ENCODE data around the gene PLD3.

The PLD3 gene, protein sequence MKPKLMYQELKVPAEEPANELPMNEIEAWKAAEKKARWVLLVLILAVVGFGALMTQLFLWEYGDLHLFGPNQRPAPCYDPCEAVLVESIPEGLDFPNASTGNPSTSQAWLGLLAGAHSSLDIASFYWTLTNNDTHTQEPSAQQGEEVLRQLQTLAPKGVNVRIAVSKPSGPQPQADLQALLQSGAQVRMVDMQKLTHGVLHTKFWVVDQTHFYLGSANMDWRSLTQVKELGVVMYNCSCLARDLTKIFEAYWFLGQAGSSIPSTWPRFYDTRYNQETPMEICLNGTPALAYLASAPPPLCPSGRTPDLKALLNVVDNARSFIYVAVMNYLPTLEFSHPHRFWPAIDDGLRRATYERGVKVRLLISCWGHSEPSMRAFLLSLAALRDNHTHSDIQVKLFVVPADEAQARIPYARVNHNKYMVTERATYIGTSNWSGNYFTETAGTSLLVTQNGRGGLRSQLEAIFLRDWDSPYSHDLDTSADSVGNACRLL

DNA sequence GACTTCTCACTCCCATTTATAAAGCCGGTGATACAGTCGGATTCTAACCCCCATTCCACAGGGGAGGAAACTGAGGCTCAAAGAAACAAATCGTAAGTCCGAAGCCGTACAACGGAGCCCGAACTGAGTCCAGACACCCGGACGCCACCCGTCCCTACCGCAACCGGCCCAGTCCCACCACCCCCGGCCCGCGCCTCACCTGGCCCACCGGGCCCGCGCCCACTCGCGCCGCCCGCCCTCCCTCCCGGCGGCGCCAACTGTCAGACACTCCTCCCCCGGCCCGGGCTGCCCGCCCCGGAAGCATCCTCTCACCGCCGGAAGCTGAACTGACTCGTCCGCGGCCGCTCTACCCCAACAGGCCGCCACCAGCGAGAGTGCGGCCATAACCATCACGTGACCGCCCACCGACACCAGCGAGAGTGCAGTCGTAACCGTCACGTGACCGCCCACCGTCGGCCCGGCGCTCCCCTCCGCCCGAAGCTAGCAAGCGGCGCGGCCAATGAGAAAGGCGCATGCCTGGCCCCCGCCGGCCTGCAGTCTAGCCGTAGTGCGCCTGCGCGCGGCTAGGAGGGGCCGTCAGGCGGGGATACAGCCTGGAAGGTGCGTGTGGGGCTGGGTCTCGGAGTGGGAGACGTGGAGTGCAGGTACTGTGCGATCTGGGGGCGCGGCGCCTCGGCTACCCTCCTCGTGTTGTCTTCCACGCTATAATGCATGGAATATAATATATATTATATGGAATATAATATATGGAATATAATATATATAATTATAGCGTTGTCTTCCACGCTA lies at the start of gene PLD3, which contains the start of gene C19orf47:
Gene PLD3 (plus strand): TSS at position 571 of the 789 bp plus-strand sequence. CDS start 17,789 bp downstream, outside the sequence.
Gene C19orf47 (minus strand): TSS at position 273 of the 789 bp plus-strand sequence. CDS start 6,540 bp downstream, outside the sequence.
- DNase-seq: peak; percentile 100

DNA sequence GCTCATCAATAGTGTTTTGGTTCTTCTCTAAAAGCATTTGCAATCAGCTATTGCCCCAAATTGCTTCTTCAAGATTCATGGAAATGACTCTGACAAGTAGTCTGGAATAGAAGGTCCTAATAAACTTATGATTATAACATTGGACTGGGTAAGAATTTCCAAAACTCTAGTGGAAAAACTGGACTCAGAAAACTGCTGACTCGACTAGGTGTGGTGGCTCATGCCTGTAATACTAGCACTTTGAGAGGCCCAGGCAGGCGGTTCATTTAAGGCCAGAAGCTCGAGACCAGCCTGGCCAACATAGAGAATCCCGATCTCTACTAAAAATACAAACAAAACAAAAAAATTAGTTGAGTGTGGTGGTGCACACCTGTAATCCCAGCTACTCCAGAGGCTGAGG lies 47.8 kb upstream of the PLD3 start:
- no peak for DNase-seq

DNA sequence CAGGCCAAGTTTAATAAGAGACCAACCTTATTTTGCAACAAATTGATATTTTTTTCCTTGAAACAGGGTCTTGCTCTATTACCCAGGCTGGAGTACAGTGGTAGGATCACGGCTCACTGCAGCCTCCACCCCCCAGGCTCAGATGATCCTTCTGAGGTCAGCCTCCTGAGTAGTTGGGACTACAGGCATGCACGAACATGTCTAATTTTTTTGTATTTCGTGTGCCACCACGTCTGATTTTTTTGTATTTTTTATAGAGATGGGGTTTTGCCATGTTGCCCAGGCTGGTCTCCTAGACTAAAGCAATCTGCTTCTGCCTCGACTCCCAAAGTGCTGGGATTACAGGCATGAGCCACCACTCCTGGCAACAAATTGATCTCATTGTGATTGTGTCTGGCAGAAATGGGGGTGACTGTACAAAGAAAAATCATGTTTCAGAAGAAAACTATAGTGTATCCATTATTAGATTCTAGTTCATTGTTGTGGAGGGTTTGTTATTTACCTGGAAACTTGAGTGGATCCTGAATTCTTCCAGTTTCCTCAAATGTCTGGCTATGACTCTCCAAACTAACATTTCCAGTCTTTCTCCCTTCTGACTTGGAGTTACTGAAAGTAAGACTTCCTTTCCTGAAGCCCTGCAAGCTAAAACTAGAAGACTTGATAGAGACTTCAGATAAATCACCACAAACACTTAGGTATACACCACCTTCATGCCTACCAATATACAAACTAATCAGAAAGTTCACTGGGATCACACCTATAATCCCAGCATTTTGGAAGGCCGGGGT lies 46.1 kb upstream of the PLD3 start:
- DNase-seq: no peak

DNA sequence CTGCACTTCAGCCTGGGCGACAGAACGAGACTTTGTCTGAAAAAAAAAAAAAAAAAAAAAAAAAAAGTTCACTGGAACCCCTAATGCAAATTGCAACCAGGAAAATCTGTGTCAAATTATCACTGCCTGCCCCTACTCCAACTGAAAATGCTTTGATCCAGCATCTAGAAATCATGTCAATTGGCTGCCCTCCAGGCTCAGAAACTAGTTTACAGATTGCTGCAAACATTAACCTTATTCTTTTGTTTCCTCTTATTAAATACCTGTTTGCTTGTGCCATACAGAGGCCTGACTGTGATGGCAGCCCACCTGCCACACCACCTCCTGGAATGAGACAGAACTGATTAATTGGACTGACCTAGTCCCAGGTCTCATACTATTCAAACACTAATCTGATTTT lies 44.7 kb upstream of the PLD3 start:
- no peak for DNase-seq

DNA sequence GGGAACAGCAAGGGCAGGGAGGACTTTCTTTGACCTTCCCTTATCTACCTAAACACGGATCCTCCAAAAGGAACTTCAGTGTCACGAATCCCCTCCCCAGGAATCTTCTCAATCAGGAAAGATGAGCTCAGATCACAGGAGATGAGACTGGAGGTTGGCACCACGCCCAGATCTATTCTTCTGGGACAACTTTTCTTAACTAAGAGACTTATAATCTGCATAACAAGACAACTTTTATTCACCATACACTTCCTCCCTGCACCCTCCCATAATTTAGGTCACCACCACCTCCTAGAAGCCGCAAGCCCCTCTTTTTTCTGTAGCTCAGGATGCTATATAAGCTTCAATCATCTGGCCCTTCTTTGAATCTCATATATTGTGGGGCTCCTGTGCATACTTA lies 44.2 kb upstream of the PLD3 start:
- DNase-seq: no peak

DNA sequence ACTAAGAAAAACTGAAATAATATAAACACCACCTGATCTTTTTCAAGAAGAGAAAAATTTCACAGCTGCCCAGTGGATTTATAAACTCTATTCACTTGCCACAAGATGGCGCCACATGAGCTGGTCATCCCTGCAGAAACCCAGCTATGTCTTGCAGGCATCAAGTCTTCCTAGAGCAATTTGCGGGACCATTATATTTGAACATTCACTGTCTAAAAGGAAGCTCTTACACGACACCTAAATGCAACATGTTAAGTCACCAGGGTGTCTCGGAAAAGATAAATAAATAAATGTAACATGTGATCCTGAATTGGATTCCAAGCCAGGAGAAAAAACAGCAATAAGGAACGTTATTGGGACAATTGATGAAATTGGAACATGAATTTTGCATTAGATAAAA lies 43.1 kb upstream of the PLD3 start:
- peak; percentile 94 for DNase-seq

DNA sequence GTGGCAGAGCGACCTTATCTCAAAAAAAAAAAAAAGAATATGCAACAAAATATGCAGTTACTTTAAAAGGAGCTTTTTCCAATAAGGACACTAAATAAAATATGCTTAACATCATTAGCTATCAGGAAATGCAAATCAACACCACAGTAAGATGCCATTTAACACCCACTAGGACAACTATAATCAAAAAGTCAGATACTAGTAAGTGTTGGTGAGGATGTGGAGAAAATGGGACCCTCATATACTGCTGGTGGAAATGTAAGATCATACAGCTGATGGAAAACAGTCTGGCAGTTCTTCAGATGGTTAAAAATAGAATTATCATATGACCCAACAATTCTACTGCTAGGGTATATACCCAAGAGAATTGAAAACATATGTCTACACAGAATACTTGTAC lies 38.8 kb upstream of the PLD3 start:
- DNase-seq: no peak

DNA sequence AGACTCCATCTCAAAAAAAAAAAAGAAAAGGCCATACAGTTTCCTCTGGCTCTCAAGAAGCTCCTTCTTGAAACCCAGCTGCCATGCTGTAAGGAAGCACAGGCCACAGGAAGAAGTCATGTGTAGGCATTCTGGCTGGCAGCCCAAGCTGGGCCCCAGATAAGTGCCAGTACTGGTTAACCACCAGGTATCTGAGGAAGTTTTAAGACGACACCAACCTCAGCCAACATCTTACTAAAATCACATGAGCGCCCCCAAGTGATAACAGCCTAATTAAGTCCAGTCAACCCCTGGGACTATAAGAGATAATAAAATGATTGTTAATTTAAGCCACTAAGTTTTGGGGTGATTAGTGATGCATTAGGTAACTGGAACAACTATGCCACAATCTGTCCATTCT lies 36.0 kb upstream of the PLD3 start:
- DNase-seq: no peak

DNA sequence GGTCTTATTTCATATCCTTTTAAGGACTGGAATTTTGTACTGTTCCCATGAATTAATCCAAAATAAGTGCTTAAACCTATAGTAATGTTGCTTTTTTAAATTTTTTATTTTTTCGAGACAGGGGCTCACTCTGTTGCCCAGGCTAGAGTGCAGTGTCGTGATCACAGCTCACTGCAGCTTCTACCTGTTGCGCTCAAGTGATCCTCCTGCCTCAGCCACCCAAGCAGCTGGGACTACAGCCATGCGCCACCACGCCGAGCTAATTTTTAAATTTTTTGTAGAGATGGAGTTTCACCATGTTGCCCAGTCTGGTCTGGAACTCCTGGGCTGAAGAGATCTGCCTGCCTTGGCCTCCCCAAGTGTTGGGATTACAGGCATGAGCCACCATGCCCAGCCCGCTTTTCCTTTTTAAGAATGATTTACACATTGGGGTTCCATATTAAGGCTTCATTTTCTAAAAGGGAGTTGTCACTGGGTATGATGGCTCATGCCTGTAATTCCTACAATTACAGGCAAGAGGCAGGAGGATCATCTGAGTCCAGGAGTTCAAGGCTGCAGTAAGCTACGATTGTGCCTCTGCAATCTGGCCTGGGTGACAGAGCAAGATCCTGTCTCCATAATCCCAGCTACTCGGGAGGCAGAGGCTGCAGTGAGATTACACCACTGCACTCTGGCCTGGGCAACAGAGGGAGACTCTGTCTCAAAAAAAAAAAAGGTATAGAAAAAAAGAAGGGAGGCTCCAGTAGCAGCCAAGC lies 35.1 kb upstream of the PLD3 start:
- DNase-seq: no peak

DNA sequence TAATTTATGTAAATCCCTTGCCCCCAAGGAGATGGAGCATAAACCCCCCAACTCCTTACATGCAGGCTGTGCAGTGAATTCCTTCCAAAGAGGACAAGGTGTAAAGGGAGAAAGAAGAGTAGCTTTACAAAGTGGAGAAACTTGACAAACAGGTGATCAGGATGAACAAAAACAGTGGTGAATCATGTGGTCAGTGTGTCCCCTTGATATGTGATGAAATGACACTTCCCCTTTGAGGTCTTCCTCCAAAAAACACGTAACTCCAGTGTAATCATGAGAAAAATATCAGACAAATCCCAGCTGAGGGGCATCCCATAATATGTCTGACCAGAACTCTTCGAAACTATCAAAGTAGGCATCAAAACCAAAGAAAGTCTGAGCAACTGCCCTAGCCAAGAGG lies 33.8 kb upstream of the PLD3 start:
- no peak for DNase-seq

DNA sequence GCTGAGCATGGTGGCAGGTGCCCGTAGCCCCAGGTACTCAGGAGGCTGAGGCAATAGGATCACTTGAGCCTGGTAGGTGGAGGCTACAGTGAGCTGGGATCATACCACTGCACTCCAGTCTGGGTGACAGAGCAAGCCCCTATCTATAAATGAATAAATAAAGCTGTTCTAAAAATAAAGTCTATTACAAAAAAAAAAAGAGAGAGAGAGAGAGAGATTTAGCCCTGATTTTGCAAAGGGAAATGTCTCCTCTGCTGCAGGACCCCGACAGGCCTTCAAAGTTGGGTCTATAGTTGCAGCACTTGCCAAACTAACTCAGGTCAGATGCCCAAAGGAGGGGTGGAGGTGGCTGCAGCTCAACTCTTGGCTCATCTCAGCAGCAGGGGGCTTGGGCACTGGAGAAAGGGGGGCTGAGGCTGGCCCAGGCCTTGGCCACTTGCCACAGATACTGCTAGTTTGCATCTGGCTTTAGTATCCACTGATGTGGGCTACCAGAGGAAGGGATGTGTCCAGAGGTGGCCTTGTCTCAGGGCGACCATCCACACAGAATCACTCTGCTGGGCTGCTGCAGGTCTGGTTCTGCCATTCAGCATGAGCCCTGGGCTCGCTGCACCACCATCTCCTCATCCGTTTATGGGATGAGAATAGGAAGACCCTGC lies 32.6 kb upstream of the PLD3 start:
- no peak for DNase-seq

DNA sequence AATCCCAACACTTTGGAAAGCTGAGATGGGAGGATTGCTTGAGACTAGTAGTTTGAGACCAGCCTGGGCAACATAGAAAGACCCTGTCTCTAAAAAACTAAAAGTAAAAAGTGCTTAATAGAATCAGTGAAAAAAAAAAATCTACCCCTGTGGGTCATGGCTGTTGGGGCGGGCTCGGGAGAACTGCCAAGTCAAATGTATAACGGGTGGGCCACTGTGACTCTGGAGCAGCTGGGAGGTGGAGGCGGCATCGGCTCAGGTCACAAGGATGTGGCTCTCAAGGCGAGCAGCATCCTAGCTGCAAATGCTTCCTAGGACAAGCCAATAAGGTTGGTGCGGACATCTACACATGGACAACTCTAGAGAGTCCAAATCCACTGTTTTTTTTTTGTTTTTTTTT lies 31.2 kb upstream of the PLD3 start:
- DNase-seq: no peak

DNA sequence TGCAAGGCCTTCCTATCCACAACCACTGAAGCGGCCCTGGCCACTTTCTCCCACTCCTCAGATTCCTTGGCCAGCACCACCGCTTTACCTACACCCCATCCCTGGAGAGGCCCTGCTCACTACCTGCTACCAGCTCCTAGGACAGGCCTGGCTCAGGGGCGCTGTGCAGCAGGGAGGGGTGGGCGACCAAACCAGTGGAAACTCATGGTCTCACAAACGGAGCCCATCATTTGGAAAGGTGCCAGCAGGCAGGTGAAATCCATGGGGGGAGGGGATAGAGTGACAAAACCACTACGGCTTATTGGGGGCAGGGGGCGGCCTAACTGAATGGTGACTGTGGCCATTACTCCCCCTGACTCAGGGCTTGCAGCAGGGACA lies 27.9 kb upstream of the PLD3 start:
- DNase-seq: no peak

DNA sequence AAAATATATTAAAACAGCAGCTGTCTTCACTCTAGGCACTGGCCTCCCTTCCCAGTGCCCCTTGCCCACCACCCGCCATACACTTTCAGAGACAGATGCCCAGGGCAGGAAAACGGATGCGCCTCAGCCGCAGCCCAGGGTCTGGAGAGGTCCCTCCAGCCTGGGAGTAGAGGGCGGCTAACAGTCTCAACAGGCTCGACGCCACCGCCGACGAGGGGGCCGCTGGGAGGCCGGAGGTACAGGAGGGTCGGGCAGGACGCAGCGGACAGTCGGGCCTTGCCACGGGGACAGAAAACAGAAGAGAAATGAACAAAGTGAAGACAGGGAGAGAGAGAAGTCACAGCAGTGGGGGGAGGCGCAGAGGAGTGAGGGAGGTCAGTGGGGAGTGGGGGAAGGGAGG lies 27.4 kb upstream of the PLD3 start:
- no peak for DNase-seq

DNA sequence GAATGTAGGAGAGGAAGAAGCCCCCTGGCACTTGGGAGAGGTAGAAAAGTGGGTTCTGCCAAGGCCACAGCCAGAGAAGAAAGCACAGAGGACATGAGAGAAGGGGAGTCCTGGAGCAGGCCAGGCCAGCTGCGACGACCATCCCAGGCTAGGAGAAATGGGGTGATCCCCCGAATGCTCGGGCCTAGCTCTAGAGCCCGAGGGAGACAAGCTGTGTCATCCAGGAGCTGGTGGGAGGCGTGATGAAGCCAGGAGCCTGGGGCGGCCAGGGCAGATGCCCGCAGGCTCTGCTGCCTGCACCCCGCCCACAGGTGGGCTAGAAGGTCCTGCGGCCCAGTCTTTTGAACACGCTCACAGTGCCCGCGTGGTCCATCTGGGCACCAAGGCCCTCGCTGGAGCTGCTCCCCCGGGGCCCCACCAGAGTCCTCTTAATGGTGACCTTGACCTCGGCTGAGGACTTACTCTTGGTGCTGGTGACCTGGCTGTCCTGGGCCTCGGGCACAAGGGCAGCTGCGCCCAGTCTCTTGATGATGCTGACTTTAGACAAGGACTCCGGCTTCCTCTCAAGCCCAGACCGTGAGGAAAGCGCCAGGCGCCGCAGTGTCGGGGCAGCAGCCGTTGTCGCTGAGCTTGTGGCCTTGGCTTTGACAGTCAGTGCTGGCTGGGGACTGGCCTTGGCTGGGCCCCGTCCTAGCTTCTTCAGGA lies 26.8 kb upstream of the PLD3 start:
- no peak for DNase-seq

DNA sequence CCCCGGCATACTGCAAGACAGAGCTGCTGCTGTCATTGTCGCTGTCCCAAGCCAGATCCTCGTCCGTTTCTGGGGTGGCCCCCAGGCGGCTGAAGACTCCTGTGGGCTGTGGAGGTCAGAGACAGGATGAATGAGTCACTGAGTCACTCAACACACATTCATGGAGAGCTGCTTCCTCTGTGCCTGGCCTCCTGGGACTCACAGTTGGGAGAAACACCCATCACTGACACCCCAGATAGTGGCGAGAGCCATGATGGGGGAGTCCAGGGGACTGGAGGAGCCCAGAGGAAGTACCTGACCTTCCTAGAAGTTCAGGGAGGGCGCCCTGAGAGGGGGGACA lies 26.3 kb upstream of the PLD3 start:
- no peak for DNase-seq

DNA sequence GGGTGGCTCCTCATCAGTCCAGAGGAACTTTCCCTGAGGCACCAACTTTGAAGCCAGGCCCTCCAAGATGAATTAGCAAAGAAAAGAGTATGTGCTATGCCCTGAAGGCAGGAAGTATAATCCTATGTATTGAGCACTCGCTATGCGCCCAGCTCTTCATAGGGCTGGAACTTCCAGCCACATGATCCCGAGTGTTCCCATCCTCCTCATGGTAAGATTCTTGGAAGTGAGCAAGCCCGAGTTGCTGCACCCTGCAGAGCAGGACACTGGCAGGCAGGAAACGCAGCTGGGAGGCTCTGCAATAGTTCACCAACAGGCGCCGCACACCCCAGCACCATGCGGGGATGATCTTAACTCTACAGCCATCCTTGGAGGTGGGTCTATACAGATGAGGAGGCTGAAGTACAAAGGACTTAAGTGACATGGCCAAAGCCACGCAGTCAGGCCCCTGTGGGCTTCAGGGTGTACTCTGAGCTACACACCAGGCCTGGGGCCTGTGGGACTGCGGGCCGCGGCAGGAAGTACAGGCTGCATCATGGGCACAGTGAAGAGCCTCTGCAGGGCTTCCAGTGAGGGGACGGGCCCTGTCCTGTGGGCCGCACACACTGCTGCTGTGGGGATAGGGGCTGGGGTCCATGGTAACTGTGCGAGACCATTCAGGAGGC lies 25.4 kb upstream of the PLD3 start:
- no peak for DNase-seq

DNA sequence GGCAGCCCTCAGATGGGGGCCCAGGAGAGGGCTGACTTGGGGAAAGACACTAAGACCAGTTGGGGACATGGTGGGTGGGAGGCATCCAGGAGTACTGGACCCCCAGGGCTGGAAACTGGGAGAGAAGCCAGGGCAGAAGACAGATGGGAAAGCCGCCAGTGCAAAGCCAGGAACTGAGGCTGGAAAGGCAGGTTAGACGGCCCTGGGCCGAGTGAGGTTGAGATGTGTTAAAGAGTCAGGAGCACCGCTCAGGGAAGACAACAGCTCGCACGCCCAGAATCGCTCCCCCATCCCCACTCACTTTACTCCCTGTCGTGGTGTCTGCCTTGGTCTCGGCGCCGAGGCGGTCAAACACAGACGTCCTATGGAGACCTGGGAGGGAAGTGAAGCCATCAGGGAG lies 24.8 kb upstream of the PLD3 start:
- no peak for DNase-seq

DNA sequence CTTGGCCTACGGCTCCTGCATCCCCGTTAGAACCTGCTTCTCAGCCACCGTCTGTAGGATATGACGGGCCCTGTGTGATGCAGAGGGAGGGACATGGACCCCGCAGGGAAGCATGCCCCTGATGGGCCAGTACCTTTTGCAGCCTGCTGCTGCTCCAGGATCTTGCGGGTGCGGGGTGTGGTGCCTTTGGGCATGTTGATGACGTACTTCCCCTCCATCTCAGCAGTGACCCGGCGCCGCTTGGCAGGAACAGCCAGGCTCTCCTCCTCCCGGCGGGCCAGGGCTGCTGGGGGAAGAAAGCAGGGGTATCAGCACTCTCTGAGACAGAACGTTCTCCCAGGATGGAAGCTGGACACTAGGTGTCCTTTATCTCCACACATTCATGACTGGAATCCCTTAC lies 22.3 kb upstream of the PLD3 start:
- no peak for DNase-seq

DNA sequence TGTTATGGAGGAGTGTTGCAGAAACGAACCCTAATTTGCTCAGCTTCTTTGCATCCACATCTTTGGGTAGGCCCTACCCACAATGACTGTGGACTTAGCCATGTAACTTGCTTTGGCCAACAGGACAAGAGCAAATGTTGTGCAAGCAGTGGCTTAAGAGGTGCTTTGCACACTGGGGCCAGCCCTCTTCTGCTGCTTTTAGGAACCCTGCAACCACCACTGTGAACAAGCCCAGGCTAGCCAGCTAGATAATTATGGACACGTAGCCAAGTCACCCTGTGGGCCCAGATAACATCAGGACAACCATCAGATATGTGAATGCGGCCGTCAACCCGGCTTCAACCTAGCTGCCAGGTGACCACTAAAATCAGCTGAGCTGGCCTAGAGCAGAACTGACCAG lies 17.4 kb upstream of the PLD3 start:
- DNase-seq: no peak

DNA sequence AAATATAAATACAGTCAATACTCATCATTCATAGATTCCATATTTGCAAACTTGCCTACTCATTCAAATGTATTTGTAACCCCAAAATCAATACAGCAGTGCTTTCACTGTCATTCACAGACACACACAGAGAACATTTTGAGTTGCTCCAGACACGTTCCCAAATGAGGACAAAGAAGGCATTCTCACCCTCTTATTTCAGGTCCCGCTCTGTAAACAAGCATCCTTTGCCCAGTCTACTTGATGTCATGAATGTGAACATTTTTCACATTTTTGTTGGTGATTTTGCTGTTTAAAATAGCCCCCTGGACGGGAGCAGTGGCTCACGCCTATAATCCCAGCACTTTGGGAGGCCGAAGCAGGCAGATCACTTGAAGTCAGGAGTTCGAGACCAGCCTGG lies 15.8 kb upstream of the PLD3 start:
- no peak for DNase-seq

All from NCI-H2227 treated with DMSO at 0.1 percent for 48 hours (cell line).